GM13977 (cell line): ENCODE measurements around the gene CALHM2.

Source experiments
- DNase-seq: peaks from one replicate; pipeline ENCODE4 v3.0.0; 2012; ENCODE audit warnings: low spot score
- CTCF ChIP-seq: IDR thresholded peaks from 2 replicates; pipeline ENCODE4 v1.5.1; 2012; ENCODE audit warnings: mild to moderate bottlenecking, control low read depth; ENCODE audit not compliant: insufficient read depth; ENCODE audit errors: extremely low read depth, missing control alignments
- in situ Hi-C: fragments of 300-500 bp; cut with MboI; formaldehyde crosslinking; loops from one replicate; pipeline ENCODE4 v1.12.0; 2022; ENCODE audit warnings: low sequenced_read_pairs, low pct_unique_long_range_greater_than_20kb, mixed read lengths, inconsistent platforms; ENCODE audit not compliant: unreplicated experiment

Gene CALHM2

GRCh38 chr10:103451091-103451813 is 918 bp downstream of the CALHM2 start:
- no peak for TF ChIP-seq CTCF
- in situ Hi-C loops: no loop called here
- DNase-seq: peak; percentile 67

- TF ChIP-seq CTCF: no peak
- in situ Hi-C loops: no loop called here
- DNase-seq: no peak
Measured at GRCh38 chr10:103450201-103450695, 1.9 kb downstream of the CALHM2 start.

- no peak for DNase-seq
Measured at GRCh38 chr10:103449208-103450144, 2.7 kb downstream of the CALHM2 start.

GRCh38 chr10:103448746-103449145 is 3.4 kb downstream of the CALHM2 start:
- DNase-seq: no peak
- in situ Hi-C loops: no loop called here
- no peak for TF ChIP-seq CTCF

More at GRCh38 chr10:103449208-103450144, 2.7 kb downstream of the CALHM2 start:
- in situ Hi-C loops: no loop called here
- no peak for TF ChIP-seq CTCF

- no peak for TF ChIP-seq CTCF
- DNase-seq: no peak
- in situ Hi-C loops: no loop called here
Measured at GRCh38 chr10:103447187-103447586, 5.0 kb downstream of the CALHM2 start.

- in situ Hi-C loops: no loop called here
- DNase-seq: no peak
- no peak for TF ChIP-seq CTCF
Measured at GRCh38 chr10:103445767-103446567, 6.2 kb downstream of the CALHM2 start.
